HepG2 (cell line): Measurements from ENCODE around the gene RBP5. TPM values are rescaled to one million over a fixed set of nuclear protein-coding genes. Genes with fewer than 3 reads are reported as not detected.

Experiments used
- CERS6 ChIP-seq: sonication (generic); formaldehyde crosslinking; IDR thresholded peaks from 2 replicates; pipeline ENCODE4 v1.5.0; 2020; ENCODE audit warnings: missing genetic modification reagents
- CREB3 ChIP-seq: sonication (generic); formaldehyde crosslinking; IDR thresholded peaks from 2 replicates; pipeline ENCODE4 v1.5.0; 2020; ENCODE audit warnings: missing genetic modification reagents
- E2F2 ChIP-seq: sonication (generic); formaldehyde crosslinking; IDR thresholded peaks from 2 replicates; pipeline ENCODE4 v1.4.0; 2020; ENCODE audit warnings: missing genetic modification reagents, borderline replicate concordance
- GFI1 ChIP-seq: sonication (generic); formaldehyde crosslinking; IDR thresholded peaks from 2 replicates; pipeline ENCODE4 v1.5.0; 2020; ENCODE audit warnings: missing genetic modification reagents, mild to moderate bottlenecking, borderline replicate concordance
- GMEB2 ChIP-seq: IDR thresholded peaks from 2 replicates; pipeline ENCODE4 v1.6.1; 2016; ENCODE audit warnings: missing biosample characterization, missing genetic modification reagents, low read depth
- GPBP1L1 ChIP-seq: sonication (generic); formaldehyde crosslinking; IDR thresholded peaks from 2 replicates; pipeline ENCODE4 v1.5.0; 2020; ENCODE audit warnings: mild to moderate bottlenecking, missing genetic modification reagents
- GPN1 ChIP-seq: sonication (generic); formaldehyde crosslinking; IDR thresholded peaks from 2 replicates; pipeline ENCODE4 v1.5.1; 2020; ENCODE audit warnings: missing genetic modification reagents, borderline replicate concordance
- HINFP ChIP-seq: sonication (generic); formaldehyde crosslinking; IDR thresholded peaks from 2 replicates; pipeline ENCODE4 v1.4.0; 2020; ENCODE audit warnings: low read depth, mild to moderate bottlenecking, missing genetic modification reagents
- KAT2B ChIP-seq: fragments of 150-350 bp; IDR thresholded peaks from 2 replicates; pipeline ENCODE4 v1.6.1; 2014; ENCODE audit warnings: low read depth, low read length, borderline replicate concordance
- KDM5B ChIP-seq: sonication (generic); formaldehyde crosslinking; IDR thresholded peaks from 2 replicates; pipeline ENCODE4 v1.4.0; 2020; ENCODE audit warnings: missing genetic modification reagents, mild to moderate bottlenecking, borderline replicate concordance
- MLLT10 ChIP-seq: sonication (generic); formaldehyde crosslinking; IDR thresholded peaks from 2 replicates; pipeline ENCODE4 v1.4.0; 2020; ENCODE audit warnings: missing genetic modification reagents
- MYNN ChIP-seq: sonication (generic); formaldehyde crosslinking; IDR thresholded peaks from 2 replicates; pipeline ENCODE4 v1.4.0; 2020; ENCODE audit warnings: mild to moderate bottlenecking, low read depth, missing genetic modification reagents
- MZF1 ChIP-seq: sonication (generic); formaldehyde crosslinking; IDR thresholded peaks from 2 replicates; pipeline ENCODE4 v1.8.1; 2023; ENCODE audit warnings: mild to moderate bottlenecking, missing genetic modification reagents, borderline replicate concordance
- NFYB ChIP-seq: sonication (generic); formaldehyde crosslinking; IDR thresholded peaks from 2 replicates; pipeline ENCODE4 v1.4.0; 2020; ENCODE audit warnings: missing genetic modification reagents
- PLRG1 ChIP-seq: fragments of 450-650 bp; conservative IDR thresholded peaks from 2 replicates; pipeline ENCODE4 v1.6.1; 2016
- SATB2 ChIP-seq: sonication (generic); formaldehyde crosslinking; IDR thresholded peaks from 2 replicates; pipeline ENCODE4 v1.5.0; 2020; ENCODE audit warnings: missing genetic modification reagents
- SRY ChIP-seq: sonication (generic); formaldehyde crosslinking; IDR thresholded peaks from 2 replicates; pipeline ENCODE4 v1.8.0; 2022; ENCODE audit warnings: mild to moderate bottlenecking, missing genetic modification reagents
- TCF7L2 ChIP-seq: IDR thresholded peaks from 2 replicates; pipeline ENCODE4 v1.6.1; 2011; ENCODE audit warnings: mild to moderate bottlenecking, low read depth, low read length, moderate library complexity
- TEAD3 ChIP-seq: optimal IDR thresholded peaks from 2 replicates; pipeline ENCODE3; 2016; ENCODE audit warnings: borderline replicate concordance
- ZNF382 ChIP-seq: sonication (generic); formaldehyde crosslinking; IDR thresholded peaks from 2 replicates; pipeline ENCODE4 v1.5.0; 2020; ENCODE audit warnings: missing genetic modification reagents, mild to moderate bottlenecking, borderline replicate concordance
- ZNF773 ChIP-seq: sonication (generic); formaldehyde crosslinking; IDR thresholded peaks from 2 replicates; pipeline ENCODE4 v1.4.0; 2020; ENCODE audit warnings: missing genetic modification reagents, borderline replicate concordance
- ZNF784 ChIP-seq: sonication (generic); formaldehyde crosslinking; IDR thresholded peaks from 2 replicates; pipeline ENCODE4 v1.5.1; 2020; ENCODE audit warnings: missing genetic modification reagents, mild to moderate bottlenecking, borderline replicate concordance
- polyA plus RNA-seq, 8 experiments: library from polyadenylated mRNA; depleted of rRNA in 3 of 8; stranded (reverse) in 7 of 8; unstranded in 1 of 8; fragments of >200 nt; fragmentation: Illumina TruSeq in 4 of 8; extraction: Trizol in 4 of 8; gene quantifications; 2 replicates each; pipeline versions ENCODE4 v1.2.1 to v1.2.3, GENCODE V29; 2011 to 2016; ENCODE audit warnings: low read depth in 4 of 8, missing spikeins in 1 of 8, mixed read lengths in 1 of 8; ENCODE audit not compliant: insufficient read depth in 1 of 8
- total RNA-seq, 5 experiments: library from RNA; depleted of rRNA; stranded (reverse); fragments of >200 nt; fragmentation: Illumina TruSeq; extraction: Trizol; gene quantifications; 2 replicates each; pipeline ENCODE4 v1.2.3, GENCODE V29; 2016; ENCODE audit warnings: low read depth in 1 of 5

The RBP5 gene
- total and polyA plus RNA-seq, 2 of the 13 experiments (the other 11 are each of a cell fraction or from before 2014, with no cell fraction given): 13.8 to 19.8 TPM

- TF ChIP-seq GPBP1L1: no peak
- no peak for TF ChIP-seq SRY
- TF ChIP-seq GPN1: no peak
- no peak for TF ChIP-seq KAT2B
- TF ChIP-seq ZNF784 (CRISPR knock-in tag): no peak
- no peak for TF ChIP-seq NFYB (CRISPR knock-in tag)
- TF ChIP-seq TEAD3 (CRISPR knock-in tag): no peak
- no peak for TF ChIP-seq HINFP (CRISPR knock-in tag)
- TF ChIP-seq SATB2 (CRISPR knock-in tag): no peak
- no peak for TF ChIP-seq CERS6 (CRISPR knock-in tag)
- no peak for TF ChIP-seq KDM5B (CRISPR knock-in tag)
- no peak for TF ChIP-seq E2F2 (CRISPR knock-in tag)
- no peak for TF ChIP-seq TCF7L2
- no peak for TF ChIP-seq ZNF382 (CRISPR knock-in tag)
- no peak for TF ChIP-seq PLRG1
- TF ChIP-seq CREB3 (CRISPR knock-in tag): no peak
- TF ChIP-seq MLLT10 (CRISPR knock-in tag): no peak
- TF ChIP-seq GFI1 (CRISPR knock-in tag): no peak
- TF ChIP-seq MZF1: no peak
- no peak for TF ChIP-seq GMEB2
- no peak for TF ChIP-seq ZNF773
- TF ChIP-seq MYNN (CRISPR knock-in tag): no peak
Measured at GRCh38 chr12:7130701-7131501, 2.2 kb upstream of the RBP5 start (continued).
